ENCODE measurements around the gene OR1N2. TPM values are rescaled to one million over a fixed set of nuclear protein-coding genes. Genes with fewer than 3 reads are reported as not detected.
A peak's percentile ranks its signal among the peaks of the same experiment; 100 is the strongest.
"Not testable (repeated sequence)": the region's sequence is repeated elsewhere in the genome, so short reads cannot be mapped to it uniquely, and the experiment has no call there.

The OR1N2 gene
- not detected for total RNA-seq

GRCh38 chr9:122552812-122553211 is at the start of gene OR1N2:
Gene OR1N2 (plus strand): TSS chr9:122553112. CDS start chr9:122553212, 100 bp downstream.
- DNase-seq, result no peak
- H3K4me1 Mint-ChIP-seq, result no peaks in the 10 kb centered on the region
- peaks cover 7% of the 10 kb centered on the region for H3K36me3 Mint-ChIP-seq
- H3K27ac Mint-ChIP-seq, result no peak within 1 kb of the TSS
- peaks cover 7% of the 10 kb centered on the region for H3K9me3 Mint-ChIP-seq
- H3K4me3 Mint-ChIP-seq, result no peak within 1 kb of the TSS
- peaks cover 3% of the 10 kb centered on the region for H3K27me3 Mint-ChIP-seq

DNA sequence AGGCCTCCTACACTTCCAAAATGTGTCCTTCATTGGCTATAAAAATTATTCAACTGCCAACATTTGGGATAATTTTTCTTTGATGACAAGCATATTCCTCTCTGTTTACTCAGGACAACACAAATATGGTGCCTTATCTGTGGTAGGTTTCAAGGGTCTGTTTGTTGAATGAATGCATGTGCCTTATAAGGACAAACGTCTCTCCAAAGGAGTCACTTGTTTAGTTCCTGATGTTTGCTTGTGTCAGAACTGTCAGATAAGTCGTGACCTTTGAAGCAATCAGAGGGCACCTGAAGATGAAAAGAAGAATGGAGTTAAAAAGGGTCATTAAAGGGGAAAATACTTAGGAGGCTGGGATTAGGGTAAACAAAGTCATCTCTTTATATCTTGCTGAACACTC is 45.9 kb upstream of the OR1N2 start:
- Mint-ChIP-seq H3K27me3 (no peaks in the 10 kb centered on the region), H3K4me1 (no peaks in the 10 kb centered on the region), H3K4me3 (no peak overlapping the region), H3K9me3 (no peaks in the 10 kb centered on the region), H3K27ac (no peak overlapping the region), H3K36me3 (peaks cover 3% of the 10 kb centered on the region)
- DNase-seq, result no peak

- peaks cover 3% of the 10 kb centered on the region for H3K36me3 Mint-ChIP-seq
- DNase-seq, result no peak
- no peaks in the 10 kb centered on the region for H3K27me3 Mint-ChIP-seq
- no peaks in the 10 kb centered on the region for H3K9me3 Mint-ChIP-seq
- no peaks in the 10 kb centered on the region for H3K4me1 Mint-ChIP-seq
- no peak within 1 kb of the TSS for H3K27ac Mint-ChIP-seq
- H3K4me3 Mint-ChIP-seq, result no peak within 1 kb of the TSS
Measured at GRCh38 chr9:122510502-122510901, 42.4 kb upstream of the OR1N2 start, which contains the start of gene OR1J2. Gene OR1J2 (plus strand): TSS chr9:122510802. CDS start chr9:122510802, 0 bp downstream.

DNA sequence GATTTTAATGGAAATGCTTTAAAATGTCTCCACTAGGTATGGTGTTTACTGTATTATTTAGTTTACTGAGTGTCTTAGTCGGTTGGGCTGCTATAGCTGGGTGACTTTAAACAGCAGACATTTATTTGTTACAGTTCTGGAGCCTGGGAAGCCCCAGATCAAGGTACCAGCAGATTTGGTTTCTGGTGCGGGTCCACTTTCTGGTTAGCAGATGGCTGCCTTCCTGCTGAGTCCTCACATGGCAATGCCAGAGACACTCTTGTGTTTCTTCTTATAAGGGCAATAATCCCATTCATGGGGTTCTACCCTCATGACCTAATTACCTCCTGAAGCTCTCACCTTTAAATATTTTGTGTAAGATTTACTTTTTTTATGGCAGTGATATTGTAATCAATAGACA is 34.7 kb upstream of the OR1N2 start:
- Mint-ChIP-seq H3K9me3 (no peaks in the 10 kb centered on the region), H3K27me3 (peaks cover 3% of the 10 kb centered on the region), H3K4me1 (no peaks in the 10 kb centered on the region), H3K27ac (no peak overlapping the region), H3K4me3 (no peak overlapping the region), H3K36me3 (no peaks in the 10 kb centered on the region)
- DNase-seq, result no peak

GRCh38 chr9:122518841-122519240 is 34.1 kb upstream of the OR1N2 start, which contains the start of gene OR1J4:
Gene OR1J4 (plus strand): TSS chr9:122519141. CDS start chr9:122519141, 0 bp downstream.
- no peaks in the 10 kb centered on the region for H3K4me1 Mint-ChIP-seq
- H3K27me3 Mint-ChIP-seq, result peaks cover 3% of the 10 kb centered on the region
- no peak within 1 kb of the TSS for H3K4me3 Mint-ChIP-seq
- no peak within 1 kb of the TSS for H3K27ac Mint-ChIP-seq
- DNase-seq, result no peak
- no peaks in the 10 kb centered on the region for H3K36me3 Mint-ChIP-seq
- no peaks in the 10 kb centered on the region for H3K9me3 Mint-ChIP-seq

- no peak for DNase-seq
- Mint-ChIP-seq H3K4me1 (no peaks in the 10 kb centered on the region), H3K9me3 (no peaks in the 10 kb centered on the region), H3K27me3 (peaks cover 3% of the 10 kb centered on the region), H3K27ac (no peak overlapping the region), H3K36me3 (no peaks in the 10 kb centered on the region), H3K4me3 (no peak overlapping the region)
Measured at GRCh38 chr9:122519376-122519775, 33.5 kb upstream of the OR1N2 start.

DNA sequence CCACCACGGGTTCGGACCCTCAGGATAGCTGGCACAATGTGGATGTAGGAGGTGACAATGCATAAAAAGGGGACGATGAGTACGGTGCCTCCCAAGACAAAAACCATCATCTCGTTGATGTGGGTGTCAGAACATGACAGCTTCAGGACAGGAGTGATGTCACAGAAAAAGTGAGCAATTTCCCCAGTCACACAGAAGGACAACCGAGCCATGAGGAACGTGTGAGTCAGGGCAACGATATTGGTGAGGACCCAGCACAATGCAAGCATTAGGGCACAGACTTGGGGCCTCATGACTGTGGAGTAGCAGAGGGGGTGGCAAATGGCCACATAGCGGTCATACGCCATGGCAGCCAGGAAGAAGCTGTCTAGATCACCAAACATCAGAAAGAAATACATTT is 26.3 kb upstream of the OR1N2 start:
- no peak overlapping the region for H3K4me3 Mint-ChIP-seq
- H3K27me3 Mint-ChIP-seq, result peaks cover 3% of the 10 kb centered on the region
- H3K36me3 Mint-ChIP-seq, result no peaks in the 10 kb centered on the region
- H3K27ac Mint-ChIP-seq, result no peak overlapping the region
- peaks cover 3% of the 10 kb centered on the region for H3K4me1 Mint-ChIP-seq
- peak; percentile 5 for DNase-seq
- no peaks in the 10 kb centered on the region for H3K9me3 Mint-ChIP-seq

GRCh38 chr9:122527193-122527592 is 25.7 kb upstream of the OR1N2 start, which contains the start of gene OR1N1:
Gene OR1N1 (minus strand): TSS chr9:122527293. CDS start chr9:122527293, 0 bp downstream.
- no peaks in the 10 kb centered on the region for H3K9me3 Mint-ChIP-seq

GRCh38 chr9:122531157-122531556 is 21.8 kb upstream of the OR1N2 start:
- H3K9me3 Mint-ChIP-seq, H3K36me3 Mint-ChIP-seq, H3K4me3 Mint-ChIP-seq, H3K4me1 Mint-ChIP-seq, H3K27ac Mint-ChIP-seq, H3K27me3 Mint-ChIP-seq, DNase-seq: not testable (repeated sequence)

More at GRCh38 chr9:122527193-122527592, 25.7 kb upstream of the OR1N2 start, which contains the start of gene OR1N1:
- DNase-seq, result no peak
- Mint-ChIP-seq H3K4me3 (no peak within 1 kb of the TSS), H3K4me1 (peaks cover 3% of the 10 kb centered on the region), H3K36me3 (no peaks in the 10 kb centered on the region), H3K27me3 (peaks cover 3% of the 10 kb centered on the region), H3K27ac (no peak within 1 kb of the TSS)

GRCh38 chr9:122536134-122536533 is 16.8 kb upstream of the OR1N2 start:
- DNase-seq, result no peak
- H3K4me1 Mint-ChIP-seq, result no peaks in the 10 kb centered on the region
- H3K9me3 Mint-ChIP-seq, result peaks cover 3% of the 10 kb centered on the region
- no peak overlapping the region for H3K27ac Mint-ChIP-seq
- peaks cover 4% of the 10 kb centered on the region for H3K36me3 Mint-ChIP-seq
- H3K27me3 Mint-ChIP-seq, result no peaks in the 10 kb centered on the region
- no peak overlapping the region for H3K4me3 Mint-ChIP-seq

- H3K4me1 Mint-ChIP-seq, H3K36me3 Mint-ChIP-seq, H3K9me3 Mint-ChIP-seq, DNase-seq, H3K27ac Mint-ChIP-seq, H3K4me3 Mint-ChIP-seq, H3K27me3 Mint-ChIP-seq: not testable (repeated sequence)
Measured at GRCh38 chr9:122537066-122537465, 15.8 kb upstream of the OR1N2 start.

DNA sequence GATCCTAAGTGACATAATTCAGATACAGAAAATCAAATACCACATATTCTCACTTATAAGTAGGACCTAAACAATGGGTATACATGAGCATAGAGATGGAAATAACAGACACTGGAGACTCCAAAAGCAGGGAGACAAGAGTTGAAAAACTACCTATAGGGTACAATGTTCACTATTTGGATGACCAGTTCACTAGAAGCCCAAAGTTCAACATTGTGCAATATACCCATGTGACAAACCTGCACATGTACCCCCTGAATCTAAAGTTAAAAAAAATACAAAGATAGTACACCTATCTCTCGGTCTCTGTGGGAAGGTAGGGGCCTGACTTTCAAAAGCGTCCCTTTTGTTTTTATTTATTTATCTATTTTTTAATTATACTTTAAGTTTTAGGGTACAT is 14.2 kb upstream of the OR1N2 start:
- peaks cover 4% of the 10 kb centered on the region for H3K36me3 Mint-ChIP-seq
- no peak overlapping the region for H3K4me3 Mint-ChIP-seq
- H3K27me3 Mint-ChIP-seq, result no peaks in the 10 kb centered on the region
- peaks cover 3% of the 10 kb centered on the region for H3K9me3 Mint-ChIP-seq
- DNase-seq, result no peak
- no peak overlapping the region for H3K27ac Mint-ChIP-seq
- H3K4me1 Mint-ChIP-seq, result no peaks in the 10 kb centered on the region

- Mint-ChIP-seq H3K4me3 (no peak overlapping the region), H3K4me1 (no peaks in the 10 kb centered on the region)
- no peak for DNase-seq
Measured at GRCh38 chr9:122546196-122546595, 6.7 kb upstream of the OR1N2 start.

GRCh38 chr9:122551371-122551770 is 1.5 kb upstream of the OR1N2 start:
- no peak overlapping the region for H3K27ac Mint-ChIP-seq
- no peak overlapping the region for H3K4me3 Mint-ChIP-seq

More at GRCh38 chr9:122546196-122546595, 6.7 kb upstream of the OR1N2 start:
- Mint-ChIP-seq H3K27me3 (peaks cover 7% of the 10 kb centered on the region), H3K36me3 (peaks cover 7% of the 10 kb centered on the region), H3K9me3 (peaks cover 7% of the 10 kb centered on the region), H3K27ac (no peak overlapping the region)

GRCh38 chr9:122561446-122561845 is 8.5 kb downstream of the OR1N2 start:
- no peak for DNase-seq
- no peak overlapping the region for H3K4me3 Mint-ChIP-seq
- H3K4me1 Mint-ChIP-seq, result peaks cover 10% of the 10 kb centered on the region
- no peak overlapping the region for H3K27ac Mint-ChIP-seq
- H3K36me3 Mint-ChIP-seq, result peaks cover 9% of the 10 kb centered on the region
- H3K9me3 Mint-ChIP-seq, result peaks cover 9% of the 10 kb centered on the region
- peaks cover 4% of the 10 kb centered on the region for H3K27me3 Mint-ChIP-seq

More at GRCh38 chr9:122551371-122551770, 1.5 kb upstream of the OR1N2 start:
- H3K27me3 Mint-ChIP-seq, result peaks cover 3% of the 10 kb centered on the region
- no peaks in the 10 kb centered on the region for H3K4me1 Mint-ChIP-seq
- peaks cover 7% of the 10 kb centered on the region for H3K9me3 Mint-ChIP-seq
- DNase-seq, result no peak
- H3K36me3 Mint-ChIP-seq, result peaks cover 7% of the 10 kb centered on the region

DNA sequence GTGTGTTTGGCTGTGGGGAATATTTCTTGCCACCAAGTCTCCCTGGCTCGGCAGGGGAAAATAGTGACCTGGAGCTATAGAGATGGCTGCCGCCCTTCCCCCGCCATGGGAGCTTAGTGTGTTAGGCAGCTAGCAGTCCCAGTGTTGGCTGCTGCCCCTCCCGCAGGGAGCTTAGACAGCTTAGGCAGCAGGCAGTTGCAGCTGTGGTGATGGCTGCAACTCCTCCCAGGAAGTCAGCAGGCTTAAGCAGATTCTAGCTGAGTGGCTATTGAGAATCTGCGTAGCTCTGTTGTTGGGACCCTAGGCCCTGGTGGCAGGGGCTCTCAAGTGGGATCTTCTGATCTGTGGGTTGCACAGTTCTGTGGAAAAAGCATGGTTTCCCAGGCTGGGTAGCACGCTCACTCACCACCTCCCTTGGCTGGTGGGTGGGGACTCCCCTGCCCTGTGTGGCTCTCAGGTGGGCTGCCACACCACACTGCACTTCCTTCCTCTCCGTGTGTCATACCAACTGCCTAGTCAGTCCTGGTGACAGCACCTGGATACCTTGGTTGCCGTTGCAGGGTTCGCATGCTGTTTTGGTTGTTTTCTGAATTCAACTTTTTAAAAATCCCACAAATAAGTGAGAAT is 9.3 kb downstream of the OR1N2 start:
- H3K27me3 Mint-ChIP-seq, result peaks cover 4% of the 10 kb centered on the region
- peaks cover 9% of the 10 kb centered on the region for H3K36me3 Mint-ChIP-seq
- peak overlapping the region; percentile 24 for H3K4me3 Mint-ChIP-seq
- H3K4me1 Mint-ChIP-seq, result peaks cover 10% of the 10 kb centered on the region
- peak; percentile 62 for DNase-seq
- H3K9me3 Mint-ChIP-seq, result peaks cover 9% of the 10 kb centered on the region
- peak overlapping the region; percentile 57 for H3K27ac Mint-ChIP-seq
